HG03280 (cell line): ENCODE data around the gene PDCD1.
"Not testable (repeated sequence)": the region's sequence is repeated elsewhere in the genome, so short reads cannot be mapped to it uniquely, and the experiment has no call there.

ENCODE experiments used
- ATAC-seq: cut with Tn5 transposase; IDR thresholded peaks from one replicate; pipeline ENCODE4 v1.9.1; 2021; ENCODE audit warnings: mild to moderate bottlenecking, moderate library complexity; ENCODE audit not compliant: unreplicated experiment

PDCD1 gene

DNA sequence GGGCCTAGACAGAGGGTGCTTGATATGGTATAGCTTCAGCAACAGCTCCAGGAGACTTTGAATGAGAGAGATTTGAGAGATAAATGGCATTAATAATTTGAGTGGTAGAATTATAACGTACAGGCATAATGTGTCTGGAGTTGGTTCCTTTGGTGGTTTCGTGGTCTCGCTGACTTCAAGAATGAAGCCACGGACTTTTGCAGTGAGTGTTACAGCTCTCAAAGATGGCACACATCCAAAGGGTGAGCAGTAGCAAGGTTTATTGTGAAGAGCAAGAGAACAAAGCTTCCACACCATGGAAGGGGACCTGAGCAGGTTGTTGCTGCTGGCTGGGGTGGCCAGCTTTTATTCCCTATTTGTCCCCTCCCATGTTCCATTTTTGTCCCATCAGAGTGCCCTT, 23.1 kb downstream of the PDCD1 start:
- no peak for ATAC-seq

DNA sequence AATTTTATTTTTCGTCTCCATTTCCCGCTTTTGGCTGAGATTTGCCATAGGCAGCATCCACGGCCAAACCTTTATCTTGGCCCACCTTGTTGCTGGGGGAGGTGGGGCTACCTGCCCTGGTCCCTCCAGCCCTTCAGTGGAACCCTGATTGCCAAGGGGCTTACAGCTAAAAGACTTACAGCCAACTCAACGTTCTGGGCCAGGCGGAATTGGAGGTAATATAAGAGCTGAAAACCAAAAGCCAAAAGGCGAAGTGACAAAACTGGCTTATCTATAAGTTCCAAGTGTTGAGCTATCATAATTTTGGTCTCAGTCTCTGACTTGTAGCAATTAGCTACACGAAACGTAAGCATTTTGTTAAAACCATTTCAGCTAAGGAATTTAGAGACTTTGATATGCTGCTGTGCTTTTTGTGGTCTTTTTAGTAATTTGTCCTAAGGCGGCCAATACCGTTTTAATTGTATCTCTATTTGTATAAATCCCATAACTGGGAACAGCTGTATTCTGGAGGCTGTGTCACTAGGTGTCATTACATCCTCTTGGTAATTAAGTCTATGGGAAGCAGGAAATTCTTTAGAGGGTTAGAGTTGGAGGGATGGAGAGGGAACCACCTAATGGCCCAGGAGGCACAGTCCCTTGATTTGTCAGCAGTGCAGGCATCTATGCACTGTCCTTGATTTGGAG, 24.0 kb downstream of the PDCD1 start:
- ATAC-seq, result no peak

DNA sequence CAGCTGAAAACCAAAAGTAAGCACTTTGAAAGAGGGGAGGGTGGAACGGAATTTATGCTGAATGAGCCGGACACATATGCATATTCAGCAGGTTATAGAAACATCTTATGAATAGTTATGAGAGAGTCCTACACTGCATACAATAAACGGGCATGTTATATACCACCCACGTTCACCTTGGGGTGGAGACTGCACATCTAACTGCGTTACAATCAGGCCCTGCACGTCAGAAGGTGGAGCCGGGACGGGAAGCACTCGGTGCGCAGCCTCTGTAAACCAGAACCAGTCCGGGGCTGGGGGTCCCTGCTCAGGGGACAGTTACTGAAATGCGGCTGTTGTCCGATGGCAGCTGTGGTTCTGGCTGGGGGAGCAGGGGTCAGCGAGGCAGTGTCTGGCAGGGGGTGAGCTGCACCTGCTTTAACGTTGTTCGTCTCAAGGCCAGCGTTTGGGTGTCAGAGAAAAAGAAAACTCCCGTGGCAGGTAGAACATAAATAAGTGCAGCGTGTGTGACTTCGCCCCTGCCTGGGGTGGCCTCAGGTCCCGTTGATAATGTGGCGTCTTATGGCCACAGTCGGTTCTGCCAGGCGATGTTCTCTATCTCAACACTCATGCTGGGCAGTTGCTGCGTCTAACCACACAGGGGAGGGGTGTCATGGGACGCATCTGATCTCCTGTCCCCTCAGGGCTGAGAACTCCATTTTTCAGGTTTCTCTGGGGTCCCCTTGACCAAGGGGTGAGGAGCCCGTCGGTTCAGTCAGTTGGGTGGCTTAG, 24.8 kb downstream of the PDCD1 start:
- ATAC-seq, result not testable (repeated sequence)

DNA sequence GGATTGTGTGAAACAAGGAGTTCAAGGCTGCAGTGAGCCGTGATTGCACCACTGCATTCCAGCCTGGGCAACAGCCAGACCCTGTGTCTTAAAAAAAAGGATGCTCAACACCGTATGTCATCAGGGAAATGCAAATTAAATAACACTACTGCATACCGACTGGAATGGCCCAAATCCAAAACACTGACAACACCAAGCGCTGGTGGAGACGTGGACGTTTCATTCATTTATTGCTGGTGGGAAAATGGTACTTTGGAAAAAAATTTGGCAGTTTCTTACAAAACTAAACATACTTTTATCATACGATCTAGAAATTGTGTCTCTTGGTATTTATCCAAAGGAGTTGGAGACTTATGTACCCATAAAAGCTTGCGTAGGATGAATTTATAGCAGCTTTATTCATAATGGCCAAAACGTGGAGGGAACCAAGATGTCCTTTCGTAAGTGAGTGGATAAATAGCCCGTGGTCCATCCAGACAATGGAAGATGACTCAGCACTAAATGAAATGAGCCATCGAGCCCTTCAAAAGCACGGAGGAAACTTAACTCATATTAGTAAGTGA, 25.5 kb downstream of the PDCD1 start:
- ATAC-seq, result no peak

DNA sequence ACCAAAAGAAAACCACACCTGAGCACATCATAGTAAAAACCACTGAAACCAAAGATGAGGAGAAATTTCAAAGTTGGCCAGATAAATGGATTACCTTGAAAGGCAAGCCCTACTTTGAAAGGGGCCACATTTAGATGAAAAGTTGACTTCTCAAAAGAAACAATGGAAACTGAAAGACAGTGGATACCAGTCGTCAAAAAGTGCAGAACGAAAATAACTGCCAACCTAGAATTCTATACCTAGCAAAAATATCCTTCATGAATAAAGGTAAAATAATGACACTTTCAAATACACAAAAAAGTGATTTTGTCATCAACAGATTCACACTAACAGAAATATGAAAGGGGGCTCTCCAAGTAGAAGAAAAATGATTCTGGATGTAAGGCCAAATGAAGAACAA, 31.3 kb downstream of the PDCD1 start:
- ATAC-seq, result no peak

DNA sequence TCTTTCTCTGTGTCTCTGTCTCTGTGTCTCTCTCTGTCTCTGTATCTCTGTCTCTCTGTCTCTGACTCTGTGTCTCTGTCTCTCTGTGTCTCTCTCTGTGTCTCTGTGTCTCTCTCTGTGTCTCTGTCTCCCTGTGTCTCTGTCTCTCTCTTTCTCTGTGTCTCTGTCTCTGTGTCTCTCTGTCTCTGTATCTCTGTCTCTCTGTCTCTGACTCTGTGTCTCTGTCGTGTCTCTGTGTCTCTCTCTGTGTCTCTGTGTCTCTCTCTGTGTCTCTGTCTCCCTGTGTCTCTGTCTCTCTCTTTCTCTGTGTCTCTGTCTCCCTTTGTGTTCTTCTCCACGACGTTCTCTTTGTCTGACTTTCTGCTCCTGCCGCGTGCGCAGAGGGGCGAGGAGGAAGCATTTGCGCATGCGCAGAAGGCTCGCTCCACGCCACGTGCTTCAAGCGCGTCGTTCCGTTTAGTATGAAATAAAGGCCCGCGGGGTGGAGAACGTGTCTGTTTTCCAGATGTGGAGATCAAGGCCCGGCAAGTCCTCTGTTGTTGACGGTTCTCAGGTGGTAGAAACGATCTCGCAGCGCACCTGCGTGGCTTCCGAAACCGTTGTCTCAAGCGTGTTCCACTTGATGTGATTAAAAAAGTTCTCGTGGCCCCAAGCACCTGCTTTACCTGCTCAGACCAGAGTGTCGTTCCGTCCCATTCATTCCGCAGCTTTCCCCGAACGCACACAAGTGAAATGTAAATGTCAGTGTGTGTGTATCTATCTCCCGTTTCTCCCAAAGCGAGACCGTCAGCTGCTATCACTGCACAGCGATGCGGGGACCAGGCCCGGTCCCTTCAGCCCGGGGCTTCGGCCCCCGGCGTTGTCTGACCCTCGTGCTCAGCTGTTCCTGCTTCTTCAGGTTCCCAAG, 34.9 kb downstream of the PDCD1 start:
- not testable (repeated sequence) for ATAC-seq

DNA sequence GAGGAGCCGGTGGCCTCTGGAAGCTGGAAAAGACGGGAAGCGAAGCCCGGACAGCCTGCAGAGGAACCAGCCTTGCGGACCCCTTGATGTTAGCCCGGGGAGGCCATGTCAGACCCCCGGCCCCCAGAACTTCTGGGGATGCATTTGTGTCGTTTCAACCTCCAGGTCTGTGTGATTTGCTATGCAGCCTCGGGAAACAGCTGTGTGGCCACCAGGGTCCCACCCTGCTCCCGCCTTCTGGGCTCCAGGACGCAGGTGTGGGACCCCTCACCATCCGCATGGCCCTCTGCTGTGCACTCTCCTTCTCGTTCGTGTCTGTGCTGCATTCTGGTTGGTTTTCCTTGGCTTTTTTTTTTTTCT, 36.5 kb downstream of the PDCD1 start:
- ATAC-seq, result no peak

DNA sequence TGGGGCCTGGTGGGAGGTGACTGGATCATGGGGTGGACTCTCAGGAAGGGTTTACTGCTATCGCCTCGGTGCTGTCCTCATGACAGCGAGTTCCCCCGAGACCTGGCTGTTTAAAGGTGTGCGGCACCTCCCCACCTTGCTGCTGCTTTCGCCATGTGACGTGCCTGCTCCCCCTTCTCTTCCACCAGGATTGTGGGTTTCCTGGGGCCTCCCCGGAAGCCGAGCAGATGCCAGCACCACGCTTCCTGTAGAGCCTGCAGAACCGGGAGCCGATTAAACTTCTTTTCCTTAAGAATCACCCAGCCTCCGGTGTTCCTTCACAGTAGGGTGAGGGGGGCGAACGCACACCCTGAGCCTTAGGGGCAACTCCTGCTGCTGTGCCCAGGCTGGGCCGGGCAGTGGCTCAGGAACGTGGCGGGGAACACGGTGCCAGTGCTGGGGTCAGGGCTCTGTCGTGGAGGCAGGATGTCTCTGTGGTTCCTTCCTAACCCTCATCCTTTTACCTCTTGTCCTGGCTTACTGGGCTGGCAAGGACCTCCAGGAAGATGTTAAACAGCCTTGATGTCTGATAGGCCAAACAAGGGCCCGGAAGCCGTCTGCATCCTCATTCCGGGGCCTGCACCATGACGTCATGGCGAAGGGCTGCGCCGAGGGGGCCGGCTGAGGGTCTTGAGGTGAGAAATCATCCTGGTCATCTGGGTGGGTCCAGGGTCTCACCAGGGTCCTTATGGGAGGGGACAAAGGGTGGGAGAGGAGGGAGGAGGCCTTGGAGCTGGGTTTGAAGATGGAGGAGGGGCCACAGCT, 37.0 kb downstream of the PDCD1 start:
- ATAC-seq, result no peak

DNA sequence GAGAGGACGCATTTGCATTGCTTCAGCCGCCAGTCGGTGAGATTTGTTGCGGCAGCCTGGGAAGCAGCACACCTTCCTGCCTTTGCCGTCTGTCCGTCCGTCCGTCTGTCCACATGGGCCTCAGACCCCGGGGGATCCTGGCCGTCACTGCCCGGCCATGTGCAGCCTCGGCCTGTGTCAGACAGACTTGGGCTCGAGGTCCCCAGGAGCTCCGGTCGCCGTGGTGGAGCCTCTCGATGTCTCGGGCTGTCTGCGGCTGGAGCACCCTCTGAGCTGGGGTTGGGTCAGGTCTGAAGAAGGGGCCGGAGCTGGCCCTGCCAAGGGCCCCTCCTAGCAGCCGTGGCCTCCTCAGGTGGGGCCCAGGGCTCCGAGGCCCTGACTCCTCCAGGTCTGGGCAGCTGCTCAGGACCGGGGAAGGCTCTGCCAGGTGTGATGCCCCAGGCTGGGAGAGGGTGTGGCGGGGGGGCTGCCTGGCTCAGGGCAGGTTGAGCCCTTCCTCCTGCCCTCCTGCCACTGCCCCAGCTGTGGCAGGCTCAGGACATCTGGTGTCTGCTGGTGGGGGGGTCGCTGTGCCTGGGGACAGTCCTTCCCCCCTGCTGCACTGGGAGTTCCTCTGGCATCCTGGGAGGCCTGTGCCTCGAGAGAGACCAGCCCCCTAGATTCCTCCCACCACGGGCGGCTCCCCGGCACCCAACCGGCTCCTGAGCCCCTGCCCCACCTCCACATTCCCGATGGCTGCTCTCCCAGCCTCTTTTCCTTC, 37.9 kb downstream of the PDCD1 start:
- no peak for ATAC-seq

DNA sequence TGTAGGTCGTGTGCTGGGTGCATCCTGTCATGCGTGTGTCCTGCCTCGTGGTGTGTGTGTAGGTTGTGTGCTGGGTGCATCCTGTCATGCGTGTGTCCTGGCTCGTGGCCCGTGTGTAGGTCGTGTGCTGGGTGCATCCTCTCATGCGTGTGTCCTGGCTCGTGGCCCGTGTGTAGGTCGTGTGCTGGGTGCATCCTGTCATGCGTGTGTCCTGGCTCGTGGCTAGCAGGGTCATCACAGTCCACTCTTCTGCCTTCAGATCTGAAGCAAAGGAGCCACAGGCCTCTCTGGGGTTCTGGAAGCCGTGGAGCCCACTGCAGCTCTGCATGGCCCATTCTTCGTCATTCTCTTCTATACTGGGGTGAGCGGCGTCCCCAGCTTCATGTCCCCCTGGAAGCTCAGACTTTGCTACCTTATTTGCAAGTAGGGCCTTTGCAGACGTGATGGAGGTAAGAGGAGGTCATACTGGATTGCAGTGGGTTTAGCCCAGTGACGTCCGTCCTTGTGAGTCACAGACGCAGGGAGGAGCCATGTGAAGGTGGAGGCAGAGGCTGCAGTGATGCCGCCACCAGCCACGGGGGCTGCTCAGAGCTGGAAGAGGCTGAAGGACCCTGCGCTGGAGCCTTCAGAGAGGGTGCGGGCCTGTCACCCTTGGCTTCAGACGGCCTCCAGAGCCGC, 38.6 kb downstream of the PDCD1 start:
- not testable (repeated sequence) for ATAC-seq

DNA sequence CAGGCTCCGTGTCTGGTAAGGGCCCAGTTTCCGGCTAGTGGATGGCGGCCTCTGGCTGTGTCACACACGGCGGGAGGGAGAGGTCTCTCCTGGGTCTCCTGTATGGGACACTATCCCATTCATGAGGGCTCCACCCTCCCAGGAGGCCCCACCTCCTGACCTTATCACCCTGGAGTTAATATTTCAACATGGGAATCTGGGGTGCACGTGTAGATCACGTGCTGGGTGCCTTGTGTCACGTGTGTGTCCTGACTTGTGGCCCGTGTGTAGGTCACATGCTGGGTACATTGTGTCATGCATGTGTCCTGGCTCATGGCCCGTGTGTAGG, 39.8 kb downstream of the PDCD1 start:
- no peak for ATAC-seq

DNA sequence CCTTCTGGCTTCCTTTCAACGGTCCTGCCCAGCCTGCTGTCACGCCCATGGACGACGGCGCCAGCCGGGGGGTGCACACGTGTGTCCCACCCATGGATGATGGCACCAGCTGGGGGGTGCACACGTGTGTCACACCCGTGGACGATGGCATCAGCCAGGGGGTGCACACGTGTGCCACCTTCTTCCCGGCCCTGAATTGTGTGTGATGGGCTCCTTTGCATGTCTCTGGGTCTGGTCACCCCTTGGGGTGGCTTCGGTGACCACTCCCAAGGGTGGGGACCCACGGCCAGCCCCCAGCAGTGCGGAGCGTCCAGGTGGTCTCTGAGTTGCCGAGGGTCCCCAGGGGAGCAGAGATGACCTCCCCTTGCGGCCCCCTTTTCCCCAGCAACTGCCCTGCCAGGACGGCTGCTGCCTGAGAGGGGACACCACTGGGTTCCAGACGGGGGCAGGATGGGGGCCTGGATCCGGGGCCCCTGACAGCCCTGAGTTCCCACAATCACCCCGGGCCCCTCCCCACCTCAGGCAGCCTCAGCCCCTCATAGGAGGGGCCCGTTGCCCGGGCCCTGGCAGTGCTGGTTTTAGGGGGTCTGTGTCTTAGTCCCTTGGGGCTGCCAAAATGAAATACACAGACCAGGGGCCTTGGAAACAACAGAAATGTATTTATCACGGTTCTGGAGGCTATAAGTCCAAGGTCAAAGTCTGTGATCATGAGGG, 40.3 kb downstream of the PDCD1 start:
- ATAC-seq, result no peak

DNA sequence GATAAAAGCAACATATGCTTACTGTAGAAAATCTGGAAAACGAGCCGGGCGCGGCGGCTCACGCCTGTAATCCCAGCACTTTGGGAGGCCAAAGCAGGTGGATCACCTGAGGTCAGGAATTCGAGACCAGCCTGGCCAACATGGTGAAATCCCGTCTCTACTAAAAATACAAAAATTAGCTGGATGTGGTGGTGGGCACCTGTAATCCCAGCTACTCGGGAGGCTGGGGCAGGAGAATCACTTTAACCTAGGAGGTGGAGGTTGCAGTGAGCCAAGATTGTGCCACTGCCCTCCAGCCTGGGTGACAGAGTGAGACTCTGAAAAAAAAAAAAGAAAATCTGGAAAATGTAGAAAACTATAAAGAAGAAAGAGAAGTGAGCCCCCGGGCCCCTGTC, 40.9 kb downstream of the PDCD1 start:
- ATAC-seq, result not testable (repeated sequence)

DNA sequence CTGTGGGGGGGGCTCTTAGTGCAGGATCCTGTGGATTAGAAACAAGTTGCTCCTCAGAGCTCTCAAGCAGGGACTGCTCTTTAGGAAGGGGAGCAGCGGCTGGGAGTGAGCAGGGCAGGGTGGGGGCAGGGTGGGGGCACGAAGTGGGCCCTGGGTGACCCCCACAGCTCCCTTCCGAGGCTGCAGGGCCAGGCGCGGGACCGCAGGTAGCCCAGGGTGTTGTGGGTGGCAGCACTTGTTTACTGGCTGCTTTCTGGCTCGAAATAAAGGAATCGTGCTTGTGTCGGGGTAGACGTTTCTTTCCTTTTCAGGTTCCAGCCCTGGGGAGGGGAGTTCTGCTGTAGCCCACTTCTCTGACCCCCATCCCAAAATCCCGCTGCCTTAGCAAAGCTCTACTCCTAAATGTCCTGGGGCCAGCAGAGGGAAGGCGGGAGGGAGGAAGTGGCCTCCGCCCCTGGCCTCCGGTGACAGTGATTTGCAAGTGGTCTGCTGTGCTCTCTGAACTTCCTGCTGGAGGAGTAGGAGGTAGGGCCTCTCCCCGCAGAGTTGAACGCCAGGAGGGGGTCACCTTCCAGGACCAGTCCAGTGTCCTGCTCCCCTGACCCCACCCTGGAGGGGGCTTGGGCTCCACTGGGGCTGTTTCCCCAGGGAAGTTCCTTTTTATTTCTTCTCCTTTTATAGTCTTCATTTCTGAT, 41.4 kb downstream of the PDCD1 start:
- ATAC-seq, result no peak

DNA sequence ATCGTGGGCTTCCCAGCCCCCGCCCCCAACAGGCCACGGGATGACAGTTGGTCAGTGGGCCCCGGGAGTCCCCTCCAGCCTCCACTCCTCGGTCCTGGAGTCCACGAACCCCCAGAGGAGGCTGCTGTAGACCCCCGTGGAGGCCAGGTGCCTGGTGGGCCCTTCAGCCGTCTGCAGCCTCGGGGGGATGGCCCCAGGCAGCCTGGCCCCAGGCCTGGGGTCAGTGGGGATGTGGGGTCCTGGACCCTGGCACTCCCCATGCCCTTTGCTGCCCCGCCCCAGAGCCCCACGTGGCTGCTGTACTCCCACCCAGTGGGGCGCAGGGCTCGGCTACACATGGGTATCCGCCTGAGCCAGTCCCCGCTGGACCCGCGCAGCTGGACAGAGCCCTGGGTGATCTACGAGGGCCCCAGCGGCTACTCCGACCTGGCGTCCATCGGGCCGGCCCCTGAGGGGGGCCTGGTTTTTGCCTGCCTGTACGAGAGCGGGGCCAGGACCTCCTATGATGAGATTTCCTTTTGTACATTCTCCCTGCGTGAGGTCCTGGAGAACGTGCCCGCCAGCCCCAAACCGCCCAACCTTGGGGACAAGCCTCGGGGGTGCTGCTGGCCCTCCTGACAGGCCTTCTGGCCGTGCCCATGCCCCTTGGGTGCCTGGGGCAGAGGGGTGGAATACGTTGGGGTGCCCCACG, 42.1 kb downstream of the PDCD1 start:
- ATAC-seq, result no peak

DNA sequence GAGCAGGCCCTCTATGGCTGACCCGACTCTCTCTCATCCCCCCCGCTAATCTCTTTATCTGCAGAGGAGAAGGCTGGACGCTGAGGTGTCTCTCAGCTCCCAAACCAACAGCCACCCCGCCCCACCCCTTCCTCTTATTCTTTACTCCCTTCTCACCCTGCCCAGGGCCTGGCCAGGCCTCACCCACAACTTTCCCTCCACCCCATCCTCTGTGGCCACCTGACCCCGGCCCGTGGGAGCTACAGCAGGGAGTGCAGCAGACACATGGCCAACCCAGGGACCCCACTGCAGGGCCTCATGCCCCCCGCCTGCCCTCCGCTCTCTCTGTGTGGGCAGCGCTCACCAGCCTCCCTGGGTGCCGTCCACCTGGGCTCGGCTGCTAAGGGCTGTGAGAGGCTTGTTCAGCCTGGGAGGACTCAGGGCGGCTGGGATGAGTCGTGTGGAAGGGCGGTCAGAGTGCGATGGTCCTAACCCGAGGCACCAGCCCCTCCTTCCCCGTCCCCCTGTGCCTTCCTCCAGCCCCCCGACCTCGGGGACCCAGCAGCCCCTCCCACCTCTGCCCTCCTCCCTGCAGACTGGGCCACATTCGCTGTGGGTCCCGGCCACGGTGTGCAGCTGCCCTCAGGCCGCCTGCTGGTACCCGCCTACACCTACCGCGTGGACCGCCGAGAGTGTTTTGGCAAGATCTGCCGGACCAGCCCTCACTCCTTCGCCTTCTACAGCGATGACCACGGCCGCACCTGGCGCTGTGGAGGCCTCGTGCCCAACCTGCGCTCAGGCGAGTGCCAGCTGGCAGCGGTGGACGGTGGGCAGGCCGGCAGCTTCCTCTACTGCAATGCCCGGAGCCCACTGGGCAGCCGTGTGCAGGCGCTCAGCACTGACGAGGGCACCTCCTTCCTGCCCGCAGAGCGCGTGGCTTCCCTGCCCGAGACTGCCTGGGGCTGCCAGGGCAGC, 42.9 kb downstream of the PDCD1 start:
- no peak for ATAC-seq
